Duodenal mucosa (tissue), 2 donors: ENCODE data around the gene AKAP6.

Source experiments
- H3K27ac ChIP-seq: one replicate; pipeline ENCODE4 v1.7.0; 2013; ENCODE audit warnings: low read depth, low read length
- H3K27me3 ChIP-seq, 2 donors: one replicate each; pipeline ENCODE4 v1.7.0; 2013; ENCODE audit warnings: low read length in 2 of 2, control low read depth in 1 of 2; ENCODE audit not compliant: insufficient read depth in 2 of 2, control insufficient read depth in 1 of 2
- H3K36me3 ChIP-seq, 2 donors: one replicate each; pipeline ENCODE4 v1.7.0; 2013; ENCODE audit warnings: low read length in 2 of 2, control low read depth in 1 of 2; ENCODE audit not compliant: insufficient read depth in 2 of 2, control insufficient read depth in 1 of 2
- H3K4me1 ChIP-seq, 2 donors: one replicate each; pipeline ENCODE4 v1.7.0; 2013; ENCODE audit warnings: low read length in 2 of 2, control low read depth in 1 of 2; ENCODE audit not compliant: insufficient read depth in 2 of 2, control insufficient read depth in 1 of 2
- H3K4me3 ChIP-seq, 2 donors: one replicate each; pipeline ENCODE4 v1.7.0; 2013; ENCODE audit warnings: low read length in 2 of 2, low read depth in 1 of 2
- H3K9ac ChIP-seq, 2 donors: one replicate each; pipeline ENCODE4 v1.7.0; 2013; ENCODE audit warnings: low read length in 2 of 2, low read depth in 1 of 2
- H3K9me3 ChIP-seq, 2 donors: one replicate each; pipeline ENCODE4 v1.7.0; 2013; ENCODE audit warnings: low read length in 2 of 2, control low read depth in 1 of 2; ENCODE audit not compliant: control insufficient read depth in 1 of 2

Gene AKAP6

GRCh38 chr14:32622742-32623141, 293.6 kb downstream of the AKAP6 start:
- no peaks in the 10 kb centered on the region for H3K27me3 ChIP-seq
- no peaks in the 10 kb centered on the region for H3K36me3 ChIP-seq
- no peaks in the 10 kb centered on the region for H3K9me3 ChIP-seq
- H3K9ac ChIP-seq: no peak overlapping the region
- no peak overlapping the region for H3K27ac ChIP-seq
- no peak overlapping the region for H3K4me3 ChIP-seq
- no peaks in the 10 kb centered on the region for H3K4me1 ChIP-seq

DNA sequence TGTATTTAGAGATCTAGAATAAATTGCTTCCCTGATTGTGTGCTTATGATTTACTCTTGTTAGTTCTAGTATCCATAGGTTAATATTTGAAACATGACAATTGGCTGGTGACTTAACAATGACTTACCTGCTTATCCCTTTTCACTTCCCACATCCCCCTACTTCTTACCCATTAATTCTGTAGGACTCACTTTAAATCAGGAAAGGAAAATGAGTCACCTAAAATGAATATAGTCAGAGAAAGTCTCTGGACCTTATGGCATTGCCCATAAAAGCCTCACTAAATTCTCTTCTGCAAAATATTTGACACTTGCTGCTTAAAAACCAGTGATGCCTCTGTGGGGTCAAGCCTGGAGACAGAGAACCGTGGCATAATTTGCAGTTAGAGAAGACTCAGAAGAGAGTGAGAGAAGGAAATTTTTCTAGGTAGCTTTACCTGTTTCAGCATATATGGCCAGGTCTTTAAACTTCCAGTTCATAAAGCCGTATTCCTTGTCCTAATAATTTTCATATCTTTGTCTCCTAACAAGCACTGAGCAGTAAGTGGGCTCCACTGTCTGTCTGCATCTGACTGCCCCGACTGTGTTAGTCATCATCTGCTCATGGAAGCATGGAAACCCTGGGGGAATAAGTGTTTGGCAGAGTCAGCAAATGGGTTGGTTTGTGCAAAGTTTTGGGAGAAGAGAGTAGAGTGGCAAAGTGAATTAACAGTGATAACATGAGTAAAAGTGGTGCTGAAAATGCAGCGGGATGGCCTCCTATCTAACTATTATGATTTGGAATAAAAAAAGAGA, 294.4 kb downstream of the AKAP6 start:
- no peak overlapping the region for H3K27ac ChIP-seq

GRCh38 chr14:32625211-32625610, 296.1 kb downstream of the AKAP6 start:
- no peak overlapping the region for H3K9ac ChIP-seq
- no peaks in the 10 kb centered on the region for H3K4me1 ChIP-seq

More for the DNA sequence above, 294.4 kb downstream of the AKAP6 start:
- Histone ChIP-seq H3K9me3 (no peaks in the 10 kb centered on the region), H3K27me3 (no peaks in the 10 kb centered on the region), H3K36me3 (no peaks in the 10 kb centered on the region), H3K4me1 (no peaks in the 10 kb centered on the region), H3K4me3 (no peak overlapping the region), H3K9ac (no peak overlapping the region)

DNA sequence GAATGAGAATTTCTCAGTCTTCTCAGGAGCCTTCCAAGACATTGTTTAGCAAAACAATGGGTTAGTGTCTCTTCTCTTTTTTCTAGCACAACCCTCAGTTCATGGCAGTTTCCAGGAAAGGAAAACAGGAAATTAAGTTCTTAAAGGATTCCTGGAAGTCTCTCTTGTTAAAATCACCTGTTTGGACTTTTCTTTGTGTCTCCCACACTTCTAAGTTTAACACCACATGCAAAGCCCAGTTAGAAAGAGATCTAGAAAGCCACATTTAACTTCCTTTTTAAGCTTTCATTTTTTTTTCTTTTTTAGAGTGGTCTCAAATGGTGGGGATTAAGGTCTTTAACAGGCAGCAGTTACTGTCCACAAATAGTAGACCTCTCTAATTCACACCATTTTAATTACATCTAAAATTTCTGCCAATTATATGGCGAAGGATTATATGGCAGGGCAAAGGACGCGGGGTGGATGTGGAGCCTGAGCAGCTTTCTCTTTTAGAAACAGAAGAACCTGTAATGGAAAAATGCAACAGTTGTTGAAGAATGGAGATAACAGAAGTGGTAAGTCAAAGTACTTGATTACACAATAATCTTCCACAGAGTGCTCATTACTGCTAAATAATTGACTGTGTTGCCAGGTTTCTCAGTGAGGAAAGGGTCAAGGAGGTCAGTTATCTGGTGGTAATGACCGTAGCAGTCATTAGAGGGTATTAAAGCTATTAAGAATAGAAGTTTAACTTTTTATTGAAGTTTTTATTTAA, 298.6 kb downstream of the AKAP6 start:
- H3K4me3 ChIP-seq: no peak overlapping the region
- H3K4me1 ChIP-seq: no peaks in the 10 kb centered on the region
- H3K27me3 ChIP-seq: no peaks in the 10 kb centered on the region
- no peak overlapping the region for H3K27ac ChIP-seq
- no peaks in the 10 kb centered on the region for H3K9me3 ChIP-seq
- no peak overlapping the region for H3K9ac ChIP-seq
- H3K36me3 ChIP-seq: no peaks in the 10 kb centered on the region

More at GRCh38 chr14:32625211-32625610, 296.1 kb downstream of the AKAP6 start:
- Histone ChIP-seq H3K27me3 (no peaks in the 10 kb centered on the region), H3K36me3 (no peaks in the 10 kb centered on the region), H3K4me3 (no peak overlapping the region), H3K9me3 (no peaks in the 10 kb centered on the region), H3K27ac (no peak overlapping the region)

GRCh38 chr14:32629236-32629635, 300.1 kb downstream of the AKAP6 start:
- Histone ChIP-seq H3K27me3 (no peaks in the 10 kb centered on the region), H3K9ac (no peak overlapping the region), H3K4me3 (no peak overlapping the region), H3K27ac (no peak overlapping the region), H3K36me3 (no peaks in the 10 kb centered on the region), H3K9me3 (no peaks in the 10 kb centered on the region), H3K4me1 (peaks cover 0 to 5% of the 10 kb centered on the region in 2 donors)

DNA sequence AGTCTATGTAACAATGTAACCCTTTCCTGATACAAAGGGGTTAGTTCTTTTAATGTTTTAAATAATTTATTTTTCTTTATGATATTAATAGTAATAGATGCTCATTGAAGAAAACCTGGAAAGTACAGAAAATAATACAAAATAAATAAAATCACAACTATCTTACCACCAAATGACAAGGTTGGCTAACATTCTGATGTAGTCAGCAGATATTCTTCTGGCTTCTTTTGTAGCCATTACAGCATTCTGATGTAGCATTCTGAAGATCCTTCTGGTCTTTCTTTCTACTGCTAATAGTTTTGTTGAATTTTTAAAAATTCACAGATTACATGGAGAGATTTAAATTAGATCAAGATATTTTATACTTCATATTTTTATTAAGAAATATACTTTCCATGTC, 301.6 kb downstream of the AKAP6 start:
- H3K4me1 ChIP-seq: peaks cover 0 to 5% of the 10 kb centered on the region in 2 donors
- H3K4me3 ChIP-seq: no peak overlapping the region
- no peak overlapping the region for H3K27ac ChIP-seq
- no peaks in the 10 kb centered on the region for H3K27me3 ChIP-seq
- H3K36me3 ChIP-seq: no peaks in the 10 kb centered on the region
- H3K9me3 ChIP-seq: no peaks in the 10 kb centered on the region
- no peak overlapping the region for H3K9ac ChIP-seq

DNA sequence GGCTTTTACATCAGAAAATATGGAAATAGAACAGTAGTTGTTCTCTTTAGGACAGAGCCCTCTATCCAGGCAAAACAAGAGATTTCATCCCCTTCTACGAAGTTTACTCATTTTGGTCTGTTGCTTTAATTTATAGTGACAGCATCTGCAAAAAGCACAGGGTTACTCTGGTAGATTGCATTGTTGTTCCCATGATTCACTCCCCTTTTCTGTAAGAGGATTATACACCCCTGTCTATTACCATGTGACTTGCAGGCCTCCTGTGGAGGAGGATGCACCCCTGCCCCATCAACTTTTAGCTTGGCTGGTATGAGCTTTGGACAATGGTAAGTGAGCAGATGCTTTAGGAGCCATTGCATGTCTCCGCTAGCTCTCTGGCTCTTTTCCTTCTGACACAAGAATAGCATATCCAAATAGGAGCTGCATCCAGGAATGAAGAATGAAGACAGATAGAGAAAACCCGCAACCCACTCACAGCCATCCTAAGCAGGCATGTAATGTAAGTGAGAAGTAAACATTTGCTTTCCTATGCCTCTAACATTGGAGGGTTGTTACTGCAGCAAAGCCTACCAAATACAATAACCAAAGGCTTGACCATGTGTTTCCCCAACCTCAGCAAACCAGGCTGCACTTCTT, 304.2 kb downstream of the AKAP6 start:
- no peak overlapping the region for H3K9ac ChIP-seq
- H3K27me3 ChIP-seq: no peaks in the 10 kb centered on the region
- no peaks in the 10 kb centered on the region for H3K9me3 ChIP-seq
- H3K36me3 ChIP-seq: no peaks in the 10 kb centered on the region
- H3K4me1 ChIP-seq: peaks cover 0 to 5% of the 10 kb centered on the region in 2 donors
- H3K4me3 ChIP-seq: no peak overlapping the region
- H3K27ac ChIP-seq: no peak overlapping the region

DNA sequence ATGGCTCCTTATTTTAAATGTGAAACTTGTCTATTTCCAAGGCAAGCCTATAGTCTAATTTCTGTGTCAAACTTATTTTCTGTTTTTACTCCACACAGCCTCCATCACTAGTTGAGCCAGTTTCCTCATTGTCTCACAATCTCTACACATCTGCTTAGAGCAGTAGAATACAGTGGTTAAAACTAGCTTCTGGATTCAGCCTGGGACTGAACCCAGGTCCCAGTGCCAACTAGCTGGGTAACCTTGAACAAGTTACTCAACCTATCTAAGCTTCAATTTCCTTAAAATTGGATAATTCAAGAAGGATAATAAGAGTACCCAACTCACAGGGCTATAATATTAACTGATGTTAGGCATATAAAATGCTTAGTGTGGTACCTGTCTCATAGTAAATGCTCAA, 304.8 kb downstream of the AKAP6 start:
- Histone ChIP-seq H3K27me3 (no peaks in the 10 kb centered on the region), H3K4me3 (no peak overlapping the region), H3K27ac (no peak overlapping the region), H3K9ac (no peak overlapping the region), H3K9me3 (no peaks in the 10 kb centered on the region), H3K4me1 (peaks cover 0 to 5% of the 10 kb centered on the region in 2 donors), H3K36me3 (no peaks in the 10 kb centered on the region)

DNA sequence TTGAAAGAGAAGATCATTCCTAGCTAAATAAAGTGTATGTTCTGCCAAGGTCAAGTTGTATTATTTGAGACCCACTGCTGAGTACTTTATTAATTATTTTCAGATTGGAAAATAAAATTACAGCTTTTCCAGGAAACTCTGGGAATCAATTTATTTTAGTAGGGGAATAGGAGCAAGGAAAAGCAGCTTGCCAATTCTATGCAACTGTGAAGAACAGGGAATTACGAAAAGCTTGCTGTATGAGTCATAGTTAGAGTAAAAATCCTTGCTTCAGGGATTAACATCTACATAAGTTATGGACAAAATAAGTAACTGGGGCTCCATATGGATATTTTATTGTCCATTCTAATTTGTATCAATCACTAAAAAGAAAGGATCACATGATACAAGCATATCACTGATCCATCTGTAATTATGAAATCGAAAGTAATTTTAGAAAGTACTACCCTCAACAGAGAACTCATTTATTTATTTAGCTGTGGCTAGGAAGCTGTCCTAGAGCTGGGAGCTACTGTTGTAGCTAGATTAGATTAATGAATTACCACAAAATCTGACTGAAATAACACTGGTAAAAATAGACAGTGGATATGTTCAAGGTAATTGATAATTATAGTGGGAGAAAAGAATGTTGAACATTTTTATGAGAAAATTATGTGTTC, 306.1 kb downstream of the AKAP6 start:
- Histone ChIP-seq H3K9me3 (no peaks in the 10 kb centered on the region), H3K27me3 (no peaks in the 10 kb centered on the region), H3K36me3 (no peaks in the 10 kb centered on the region), H3K4me3 (peak overlapping the region in 1 of 2 donors; percentile 52), H3K4me1 (peaks cover 0 to 5% of the 10 kb centered on the region in 2 donors), H3K27ac (no peak overlapping the region), H3K9ac (no peak overlapping the region)
